Measurements from ENCODE around the gene HECW1. TPM values are rescaled to one million over a fixed set of nuclear protein-coding genes. Genes with fewer than 3 reads are reported as not detected.

Gene HECW1
- total RNA-seq, 4 donors from 2014 or later, result 0.09 to 0.32 (median 0.12) TPM

GRCh38 chr7:43290978-43291377 lies 178.5 kb downstream of the HECW1 start:
- no peak for ATAC-seq (ENCODE audit: low FRiP score)
- no peak for DNase-seq (ENCODE audit: low spot score)
- no peak for TF ChIP-seq CTCF (IDR thresholded peaks at IDR 0.05)

- TF ChIP-seq CTCF (IDR thresholded peaks at IDR 0.05), result no peak
- ATAC-seq (ENCODE audit: low FRiP score), result no peak
- DNase-seq (ENCODE audit: low spot score), result no peak
Observed at GRCh38 chr7:43291789-43292188, 179.3 kb downstream of the HECW1 start.

- DNase-seq (ENCODE audit: low spot score) (no peak), ATAC-seq (ENCODE audit: low FRiP score) (no peak)
Observed at GRCh38 chr7:43292384-43292783, 179.9 kb downstream of the HECW1 start.

GRCh38 chr7:43294080-43294630 lies 181.7 kb downstream of the HECW1 start:
- DNase-seq (ENCODE audit: low spot score) (no peak), ATAC-seq (ENCODE audit: low FRiP score) (peak; percentile 83)
- no peak for TF ChIP-seq CTCF (IDR thresholded peaks at IDR 0.05)

More at GRCh38 chr7:43292384-43292783, 179.9 kb downstream of the HECW1 start:
- TF ChIP-seq CTCF (IDR thresholded peaks at IDR 0.05), result no peak

GRCh38 chr7:43295429-43295828 lies 183.0 kb downstream of the HECW1 start:
- ATAC-seq (ENCODE audit: low FRiP score) (no peak), DNase-seq (ENCODE audit: low spot score) (no peak)
- TF ChIP-seq CTCF (IDR thresholded peaks at IDR 0.05), result no peak

GRCh38 chr7:43296306-43296705 lies 183.9 kb downstream of the HECW1 start:
- no peak for TF ChIP-seq CTCF (IDR thresholded peaks at IDR 0.05)
- DNase-seq (ENCODE audit: low spot score), result no peak
- no peak for ATAC-seq (ENCODE audit: low FRiP score)

- ATAC-seq (ENCODE audit: low FRiP score) (no peak), DNase-seq (ENCODE audit: low spot score) (no peak)
- no peak for TF ChIP-seq CTCF (IDR thresholded peaks at IDR 0.05)
Observed at GRCh38 chr7:43298617-43299016, 186.2 kb downstream of the HECW1 start.
